Natural killer cell treated with Interleukin-12 subunit alpha and Interleukin-12 subunit beta and Interleukin-15 and Interleukin-18, amount 100 ng/mL, for 72 hours (primary cell): Measurements from ENCODE around the gene PFN3. TPM values are rescaled to one million over a fixed set of nuclear protein-coding genes. Genes with fewer than 3 reads are reported as not detected.
A peak's percentile ranks its signal among the peaks of the same experiment; 100 is the strongest.
"Not testable (repeated sequence)": the region's sequence is repeated elsewhere in the genome, so short reads cannot be mapped to it uniquely, and the experiment has no call there.

Source experiments
- ATAC-seq, 2 donors: fragments of 150-1000 bp; cut with Tn5 transposase in 1 of 2; sonication (Bioruptor Pico), chemical (Tn5 transposase) in 1 of 2; 2 replicates each; pipeline ENCODE4 v1.10.0; 2021
- DNase-seq: peaks from one replicate; pipeline ENCODE4 v3.0.0; 2022; ENCODE audit warnings: low spot score
- H3K27ac Mint-ChIP-seq, 2 donors: 1 replicate in 1 of 2; 2 replicates in 1 of 2; pipeline ENCODE4 v1.8.0; 2022; ENCODE audit warnings: mixed read lengths in 2 of 2, mild to moderate bottlenecking in 1 of 2, moderate library complexity in 1 of 2
- H3K27me3 Mint-ChIP-seq, 2 donors: 1 replicate in 1 of 2; 2 replicates in 1 of 2; pipeline ENCODE4 v1.8.0; 2022; ENCODE audit warnings: mixed read lengths in 2 of 2
- H3K36me3 Mint-ChIP-seq: one replicate; pipeline ENCODE4 v1.8.0; 2022; ENCODE audit warnings: mixed read lengths
- H3K4me1 Mint-ChIP-seq, 2 donors: 1 replicate in 1 of 2; 2 replicates in 1 of 2; pipeline ENCODE4 v1.8.0; 2022; ENCODE audit warnings: low read depth in 2 of 2, mixed read lengths in 2 of 2, mild to moderate bottlenecking in 1 of 2
- H3K4me3 Mint-ChIP-seq: one replicate; pipeline ENCODE4 v1.8.0; 2022; ENCODE audit warnings: mixed read lengths
- H3K9me3 Mint-ChIP-seq: 2 replicates; pipeline ENCODE4 v1.8.0; 2022; ENCODE audit warnings: mixed read lengths
- total RNA-seq, 2 donors: library from RNA; stranded (reverse); gene quantifications; one replicate each; pipeline ENCODE4 v1.2.3, GENCODE V29; 2022

Gene PFN3
- total RNA-seq, 2 donors from 2014 or later, result not detected

DNA sequence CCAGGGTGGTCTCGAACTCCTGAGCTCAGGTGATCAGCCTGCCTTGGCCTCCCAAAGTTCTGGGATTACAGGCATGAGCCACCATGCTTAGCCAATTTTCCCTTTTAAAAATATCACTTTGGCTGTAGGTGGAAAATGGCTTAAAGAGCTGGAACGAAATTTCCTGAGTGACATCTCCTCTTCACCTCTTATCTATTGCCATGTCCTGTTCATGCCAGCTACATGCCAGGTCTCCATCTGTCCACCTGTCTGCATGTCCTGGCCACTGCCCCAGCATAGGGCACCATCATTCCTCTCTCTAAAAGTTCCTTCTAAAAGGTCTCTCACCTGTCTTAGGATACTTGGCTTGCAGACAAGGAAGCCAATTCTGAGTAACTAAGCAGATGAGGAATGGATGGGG, 23.2 kb upstream of the PFN3 start:
- Mint-ChIP-seq H3K27ac (peak overlapping the region in 1 of 2 donors; percentile 92), H3K4me1 (peaks cover 21 to 30% of the 10 kb centered on the region in 2 donors), H3K9me3 (no peaks in the 10 kb centered on the region), H3K4me3 (no peak overlapping the region), H3K27me3 (no peaks in the 10 kb centered on the region), H3K36me3 (no peaks in the 10 kb centered on the region)
- DNase-seq (no peak), ATAC-seq (no peak)

- Mint-ChIP-seq H3K4me3 (no peak overlapping the region), H3K9me3 (no peaks in the 10 kb centered on the region), H3K27me3 (no peaks in the 10 kb centered on the region), H3K36me3 (no peaks in the 10 kb centered on the region), H3K27ac (no peak overlapping the region), H3K4me1 (peaks cover 12 to 19% of the 10 kb centered on the region in 2 donors)
- ATAC-seq (no peak), DNase-seq (no peak)
These were observed 20.8 kb upstream of the PFN3 start for GRCh38 chr5:177421062-177421798.

GRCh38 chr5:177420472-177420871, 20.0 kb upstream of the PFN3 start:
- not testable (repeated sequence) for DNase-seq, H3K27me3 Mint-ChIP-seq, H3K36me3 Mint-ChIP-seq, ATAC-seq, H3K27ac Mint-ChIP-seq, H3K9me3 Mint-ChIP-seq, H3K4me3 Mint-ChIP-seq
- H3K4me1 Mint-ChIP-seq, result peaks cover 9 to 12% of the 10 kb centered on the region in 2 donors

GRCh38 chr5:177419046-177419445, 18.6 kb upstream of the PFN3 start:
- ATAC-seq (no peak), DNase-seq (no peak)
- H3K27ac Mint-ChIP-seq, result no peak overlapping the region
- H3K4me1 Mint-ChIP-seq, result peaks cover under 1 to 2% of the 10 kb centered on the region in 2 donors
- H3K4me3 Mint-ChIP-seq, result no peak overlapping the region
- H3K36me3 Mint-ChIP-seq, result no peaks in the 10 kb centered on the region
- H3K27me3 Mint-ChIP-seq, result no peaks in the 10 kb centered on the region
- no peaks in the 10 kb centered on the region for H3K9me3 Mint-ChIP-seq

DNA sequence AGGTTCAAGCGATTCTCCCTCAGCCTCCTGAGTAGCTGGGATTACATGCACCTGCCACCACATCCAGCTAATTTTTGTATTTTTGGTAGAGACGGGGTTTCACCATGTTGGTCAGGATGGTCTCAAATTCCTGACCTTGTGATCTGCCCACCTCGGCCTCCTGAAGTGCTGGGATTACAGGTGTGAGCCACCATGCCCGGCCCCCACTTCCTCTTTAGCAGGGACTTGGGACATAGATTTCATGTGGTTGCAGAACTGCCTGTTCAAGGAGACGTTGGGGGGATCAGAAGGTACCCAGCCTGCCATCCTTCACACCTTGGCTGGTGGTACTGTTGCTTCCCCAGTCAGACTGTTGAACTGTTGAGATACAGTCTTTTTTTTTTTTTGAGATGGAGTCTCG, 16.6 kb upstream of the PFN3 start:
- H3K36me3 Mint-ChIP-seq, H3K27ac Mint-ChIP-seq, H3K27me3 Mint-ChIP-seq, H3K9me3 Mint-ChIP-seq, ATAC-seq, DNase-seq, H3K4me3 Mint-ChIP-seq: not testable (repeated sequence)
- H3K4me1 Mint-ChIP-seq, result peaks cover 11 to 19% of the 10 kb centered on the region in 2 donors

- no peak for ATAC-seq
- Mint-ChIP-seq H3K4me3 (no peak overlapping the region), H3K9me3 (no peaks in the 10 kb centered on the region), H3K27ac (peak overlapping the region; percentile 4 to 33), H3K27me3 (no peaks in the 10 kb centered on the region), H3K4me1 (peaks cover 27 to 32% of the 10 kb centered on the region in 2 donors), H3K36me3 (no peaks in the 10 kb centered on the region)
- DNase-seq, result no peak
These were observed 14.0 kb upstream of the PFN3 start for GRCh38 chr5:177414481-177414880.

DNA sequence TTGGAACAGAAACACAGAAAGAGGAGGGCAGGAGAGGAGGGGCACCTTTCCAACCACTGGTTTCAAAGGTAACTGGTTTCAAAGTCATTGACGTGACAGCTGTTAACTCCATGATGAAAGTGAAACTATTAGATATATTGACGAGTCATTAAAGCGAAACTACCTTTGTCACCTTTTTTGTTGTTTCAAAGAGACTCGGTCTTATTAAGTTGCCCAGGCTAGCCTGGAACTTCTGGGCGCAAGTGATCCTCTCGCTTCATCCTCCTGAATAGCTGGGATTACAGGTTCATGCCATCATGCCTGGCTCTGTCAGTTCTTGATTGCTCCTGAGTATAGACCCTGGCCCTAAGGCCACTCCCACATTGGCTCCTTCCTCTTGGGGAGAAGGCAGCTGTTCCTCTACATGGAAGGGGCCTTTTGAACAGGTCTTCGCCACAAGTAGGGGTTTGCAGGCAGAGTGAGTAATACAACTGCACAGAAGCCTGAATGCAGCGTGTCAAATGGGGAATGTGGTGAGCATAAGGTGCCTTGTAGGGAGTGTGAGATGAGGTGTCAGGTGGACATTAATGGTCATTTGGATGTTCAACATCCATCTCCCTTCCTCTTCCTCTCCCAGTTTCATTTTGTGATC, 12.3 kb upstream of the PFN3 start:
- Mint-ChIP-seq H3K27me3 (no peaks in the 10 kb centered on the region), H3K36me3 (no peaks in the 10 kb centered on the region), H3K4me3 (peak overlapping the region; percentile 62), H3K27ac (peak overlapping the region; percentile 41 to 59), H3K9me3 (no peaks in the 10 kb centered on the region), H3K4me1 (peaks cover 32 to 39% of the 10 kb centered on the region in 2 donors)
- ATAC-seq (peak in 1 of 2 donors; percentile 57), DNase-seq (no peak)

GRCh38 chr5:177410575-177410974, 10.1 kb upstream of the PFN3 start:
- DNase-seq, result no peak
- Mint-ChIP-seq H3K27me3 (no peaks in the 10 kb centered on the region), H3K4me1 (peaks cover 46 to 54% of the 10 kb centered on the region in 2 donors), H3K9me3 (no peaks in the 10 kb centered on the region), H3K36me3 (no peaks in the 10 kb centered on the region), H3K4me3 (peak overlapping the region; percentile 55), H3K27ac (peak overlapping the region; percentile 42 to 81)
- ATAC-seq, result peak; percentile 70

DNA sequence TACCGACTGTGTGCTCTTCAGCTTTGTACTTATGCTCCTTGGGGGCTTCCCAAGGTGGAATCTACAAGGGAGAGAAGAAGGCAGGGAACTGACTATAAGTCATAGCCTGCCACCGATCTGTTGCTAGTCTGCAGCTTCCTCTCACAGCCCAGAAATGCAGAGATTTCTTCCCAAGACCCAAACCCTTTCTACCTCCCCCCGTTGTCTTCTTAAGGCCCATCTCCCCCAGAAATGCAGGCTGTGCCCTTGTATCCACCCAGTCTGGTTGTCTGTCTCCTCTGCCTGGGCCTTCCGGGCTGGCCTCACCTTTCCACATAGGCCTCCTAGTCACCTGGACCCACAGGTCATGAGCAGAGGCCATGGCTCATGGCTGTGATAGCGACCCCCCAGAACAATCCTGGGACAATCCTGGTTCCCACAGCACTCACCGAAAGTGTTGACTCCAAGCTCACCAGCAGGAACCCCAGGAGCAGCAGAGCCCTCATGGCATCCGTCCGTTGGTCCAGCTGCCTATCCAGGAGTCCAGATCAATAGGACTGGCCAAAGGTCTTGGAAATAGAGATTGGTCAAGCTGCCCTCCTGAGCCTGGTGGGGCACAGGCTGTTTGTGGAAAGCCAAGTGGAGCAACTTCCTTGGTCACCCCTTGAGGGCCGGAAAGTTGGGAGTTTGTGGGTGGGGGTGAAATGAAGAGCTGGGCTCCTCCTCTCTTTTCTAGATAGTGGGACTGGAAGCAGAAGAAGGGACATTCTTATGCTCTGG, 8.8 kb upstream of the PFN3 start, which contains the start of gene F12:
TSS of gene F12 (minus strand) at position 522 of the 759 bp plus-strand sequence. CDS start at position 485, 37 bp downstream.
- H3K4me1 Mint-ChIP-seq, result peaks cover 58 to 65% of the 10 kb centered on the region in 2 donors
- DNase-seq (no peak), ATAC-seq (no peak)
- H3K36me3 Mint-ChIP-seq, result no peaks in the 10 kb centered on the region
- H3K9me3 Mint-ChIP-seq, result no peaks in the 10 kb centered on the region
- H3K27me3 Mint-ChIP-seq, result no peaks in the 10 kb centered on the region
- H3K4me3 Mint-ChIP-seq, result peak within 1 kb of the TSS; percentile 55
- peak within 1 kb of the TSS; percentile 42 to 81 for H3K27ac Mint-ChIP-seq

- peaks cover 48 to 49% of the 10 kb centered on the region in 2 donors for H3K4me1 Mint-ChIP-seq
- H3K9me3 Mint-ChIP-seq, result no peaks in the 10 kb centered on the region
- H3K27me3 Mint-ChIP-seq, result peaks cover 10 to 13% of the 10 kb centered on the region in 2 donors
- ATAC-seq, result peak in 1 of 2 donors; percentile 26
- H3K36me3 Mint-ChIP-seq, result no peaks in the 10 kb centered on the region
- H3K27ac Mint-ChIP-seq, result peak overlapping the region in 1 of 2 donors; percentile 47
- H3K4me3 Mint-ChIP-seq, result peak overlapping the region; percentile 48
- no peak for DNase-seq
These were observed 5.3 kb upstream of the PFN3 start for GRCh38 chr5:177405805-177406204.

GRCh38 chr5:177405312-177405711, 4.9 kb upstream of the PFN3 start:
- DNase-seq, result no peak
- Mint-ChIP-seq H3K27me3 (peaks cover 10 to 13% of the 10 kb centered on the region in 2 donors), H3K9me3 (no peaks in the 10 kb centered on the region), H3K4me3 (peak overlapping the region; percentile 68), H3K4me1 (peaks cover 43 to 44% of the 10 kb centered on the region in 2 donors), H3K36me3 (no peaks in the 10 kb centered on the region), H3K27ac (no peak overlapping the region)
- no peak for ATAC-seq

DNA sequence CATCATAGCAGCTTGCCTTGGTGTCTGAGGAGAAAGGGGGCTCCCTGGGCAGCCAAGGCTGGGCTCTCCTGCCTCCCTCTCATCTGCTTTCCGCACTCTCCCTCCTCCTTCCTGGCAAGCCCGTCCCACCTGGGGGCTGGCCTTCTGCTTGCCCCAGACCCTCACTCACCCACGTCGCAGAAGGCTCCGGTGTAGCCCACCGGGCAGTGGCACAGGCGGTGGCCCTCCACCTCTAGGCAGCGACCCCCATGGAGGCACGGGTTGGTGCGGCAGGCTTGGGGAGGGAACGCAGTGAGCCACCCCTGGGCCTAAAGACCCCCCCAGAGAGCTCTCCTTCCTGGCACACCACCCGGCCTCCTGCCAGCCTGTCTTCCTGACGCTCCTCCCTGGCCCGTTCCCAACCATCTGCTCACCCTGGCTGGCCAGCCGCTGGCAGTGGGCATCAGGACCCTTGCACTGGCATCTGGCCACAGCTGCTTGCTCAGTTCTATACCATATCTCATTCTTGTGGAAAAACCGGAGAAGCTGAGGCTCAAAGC, 4.2 kb upstream of the PFN3 start:
- Mint-ChIP-seq H3K4me3 (peak overlapping the region; percentile 68), H3K9me3 (no peaks in the 10 kb centered on the region), H3K27ac (no peak overlapping the region), H3K27me3 (peaks cover 10 to 13% of the 10 kb centered on the region in 2 donors), H3K36me3 (no peaks in the 10 kb centered on the region), H3K4me1 (peaks cover 43% of the 10 kb centered on the region in 2 donors)
- DNase-seq (no peak), ATAC-seq (no peak)

DNA sequence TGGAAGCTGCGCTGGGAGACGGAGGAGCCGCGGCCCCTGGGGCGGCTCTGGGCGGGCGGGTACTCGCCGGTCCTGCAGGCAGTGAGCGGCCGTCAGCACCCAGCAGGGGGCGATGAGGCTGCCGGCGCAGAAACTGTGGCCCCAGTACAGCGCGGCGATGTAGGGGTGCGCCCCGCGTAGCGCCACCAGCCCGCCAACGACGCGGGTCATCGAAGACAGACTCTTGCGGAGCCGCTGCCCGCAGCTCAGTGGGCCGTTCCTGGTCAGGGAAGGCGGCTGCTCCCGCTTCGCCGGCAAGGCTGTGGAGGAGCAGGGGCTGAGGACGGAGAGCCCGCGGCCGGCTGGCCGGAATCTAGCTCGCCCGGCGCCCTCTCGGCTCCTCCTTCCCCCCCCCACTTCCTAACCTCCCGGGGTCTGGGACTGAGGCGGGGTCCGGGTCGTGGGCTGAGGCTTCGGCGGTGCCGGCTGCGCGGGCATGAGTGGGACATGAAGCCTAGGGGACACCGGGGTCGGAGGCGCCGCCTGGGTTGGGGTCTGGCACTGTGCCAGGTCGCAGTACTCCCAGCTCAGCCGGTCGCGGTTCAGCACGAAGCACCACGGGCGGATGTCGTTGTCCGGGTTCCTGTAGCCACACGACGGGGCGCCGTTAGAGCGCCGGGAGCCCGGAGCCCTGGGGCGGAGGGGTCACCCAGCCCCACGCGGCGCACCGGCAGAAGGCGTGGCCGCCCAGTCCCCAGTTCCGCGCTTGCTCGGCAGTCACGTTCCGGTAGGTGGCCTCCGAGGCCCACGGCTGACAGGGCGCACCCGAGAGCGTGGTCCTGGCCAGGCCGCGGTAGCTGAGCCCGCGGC, 3.6 kb upstream of the PFN3 start:
- Mint-ChIP-seq H3K27me3 (peaks cover 10 to 13% of the 10 kb centered on the region in 2 donors), H3K9me3 (no peaks in the 10 kb centered on the region), H3K27ac (no peak overlapping the region), H3K36me3 (no peaks in the 10 kb centered on the region), H3K4me1 (peaks cover 38 to 39% of the 10 kb centered on the region in 2 donors), H3K4me3 (peak overlapping the region; percentile 68)
- ATAC-seq (peak; percentile 93 to 94), DNase-seq (peak; percentile 84)
